PC-9 (cell line): ENCODE measurements around the gene PRIM2.
"Not testable (repeated sequence)": the region's sequence is repeated elsewhere in the genome, so short reads cannot be mapped to it uniquely, and the experiment has no call there.

Experiments used
- CTCF ChIP-seq: fragments of 200-600 bp; sonication (generic); conservative IDR thresholded peaks from 2 replicates; pipeline ENCODE4 v1.6.1; 2017; ENCODE audit warnings: mixed run types, antibody characterized with exemption, mild to moderate bottlenecking, moderate library complexity
- EZH2 ChIP-seq: fragments of 200-600 bp; sonication (generic); IDR thresholded peaks from 2 replicates; pipeline ENCODE4 v1.8.0; 2017; ENCODE audit warnings: antibody characterized with exemption, low read depth

- not testable (repeated sequence) for TF ChIP-seq CTCF, EZH2
Measured at GRCh38 chr6:57618959-57619358, 301.5 kb downstream of the PRIM2 start.
